ENCODE results near the gene SMPDL3A. TPM values are rescaled to one million over a fixed set of nuclear protein-coding genes. Genes with fewer than 3 reads are reported as not detected.

Gene SMPDL3A
- total RNA-seq, 2 donors from 2014 or later = 4.7 to 6.0 TPM

GRCh38 chr6:122770835-122771601 is 18.0 kb upstream of the SMPDL3A start:
- DNase-seq (no peak), ATAC-seq (no peak)
- intact Hi-C loops (cut with DNase I) = no loop called here

- DNase-seq = no peak
- ATAC-seq = no peak
- intact Hi-C loops (cut with DNase I) = no loop called here
Observed at GRCh38 chr6:122772724-122773415, 16.2 kb upstream of the SMPDL3A start.

GRCh38 chr6:122775975-122776374 is 13.1 kb upstream of the SMPDL3A start:
- ATAC-seq (no peak), DNase-seq (no peak)
- intact Hi-C loops (cut with DNase I) = no loop called here

- DNase-seq (no peak), ATAC-seq (no peak)
- intact Hi-C loops (cut with DNase I) = no loop called here
Observed at GRCh38 chr6:122778302-122778701, 10.8 kb upstream of the SMPDL3A start.

GRCh38 chr6:122778985-122779661 is 9.9 kb upstream of the SMPDL3A start:
- DNase-seq (no peak), ATAC-seq (no peak)
- intact Hi-C loops (cut with DNase I) = no loop called here

GRCh38 chr6:122779667-122780066 is 9.4 kb upstream of the SMPDL3A start, which contains the start of gene FABP7:
FABP7 (plus strand) TSS chr6:122779716; CDS start chr6:122779795, 79 bp downstream.
- intact Hi-C loops (cut with DNase I) = no loop called here
- no peak for ATAC-seq
- no peak for DNase-seq

DNA sequence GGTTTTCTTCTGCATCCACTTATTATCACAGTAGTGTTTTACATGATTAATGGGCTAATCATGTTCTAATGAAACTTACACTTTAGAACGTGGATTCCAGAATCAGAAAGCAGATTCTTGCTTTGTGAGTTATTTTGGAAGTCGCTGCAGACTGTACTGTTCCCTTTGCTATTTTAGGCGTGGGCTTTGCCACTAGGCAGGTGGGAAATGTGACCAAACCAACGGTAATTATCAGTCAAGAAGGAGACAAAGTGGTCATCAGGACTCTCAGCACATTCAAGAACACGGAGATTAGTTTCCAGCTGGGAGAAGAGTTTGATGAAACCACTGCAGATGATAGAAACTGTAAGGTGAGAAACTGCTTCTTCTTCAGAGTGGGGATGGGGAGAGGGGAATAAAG is 8.9 kb upstream of the SMPDL3A start:
- ATAC-seq (no peak), DNase-seq (no peak)
- intact Hi-C loops (cut with DNase I) = no loop called here

GRCh38 chr6:122781716-122782115 is 7.3 kb upstream of the SMPDL3A start:
- DNase-seq = no peak
- intact Hi-C loops (cut with DNase I) = no loop called here
- no peak for ATAC-seq

- intact Hi-C loops (cut with DNase I) = no loop called here
- ATAC-seq (no peak), DNase-seq (no peak)
Observed at GRCh38 chr6:122783401-122783800, 5.7 kb upstream of the SMPDL3A start.

GRCh38 chr6:122785891-122786290 is 3.2 kb upstream of the SMPDL3A start:
- DNase-seq (no peak), ATAC-seq (no peak)
- intact Hi-C loops (cut with DNase I) = no loop called here

DNA sequence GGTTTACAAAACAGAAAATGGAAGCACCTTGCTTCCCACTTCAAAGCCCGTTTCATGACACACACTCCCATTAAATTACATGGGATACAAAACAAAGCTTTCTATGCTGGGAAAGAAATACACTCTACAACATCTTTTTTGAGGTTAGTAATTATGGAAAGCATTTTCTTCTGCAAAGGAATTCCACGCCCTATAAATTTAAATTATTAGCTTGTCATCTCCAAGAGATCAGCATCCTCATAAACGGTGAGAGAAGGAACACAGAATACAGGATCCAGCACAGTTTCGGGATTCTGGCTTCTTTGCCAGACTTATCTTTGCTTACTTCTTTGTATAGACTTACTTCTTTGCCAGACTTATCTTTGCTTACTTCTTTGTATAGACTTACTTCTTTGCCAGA is 1.3 kb upstream of the SMPDL3A start:
- DNase-seq = no peak
- intact Hi-C loops (cut with DNase I) = no loop called here
- ATAC-seq = no peak

DNA sequence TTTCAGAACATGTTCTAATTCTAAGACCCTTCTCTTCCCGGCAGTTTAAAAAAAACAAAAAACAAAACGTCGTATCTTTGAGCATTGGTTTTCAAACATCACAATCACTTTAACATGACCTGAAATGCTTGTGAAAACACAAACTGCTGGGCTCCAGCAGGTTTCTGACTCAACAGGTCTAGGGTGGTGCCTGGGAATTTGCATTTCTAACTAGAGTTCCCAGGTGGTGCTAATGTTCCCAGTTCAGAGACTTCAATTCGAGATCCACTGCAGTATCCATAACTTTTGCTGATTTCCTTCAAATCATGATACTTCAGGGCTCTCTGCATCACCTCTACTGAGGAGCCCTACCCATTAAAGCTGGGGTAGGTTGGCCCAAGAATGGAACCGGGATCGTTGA is 850 bp upstream of the SMPDL3A start:
- no peak for DNase-seq
- intact Hi-C loops (cut with DNase I) = no loop called here
- ATAC-seq = no peak

DNA sequence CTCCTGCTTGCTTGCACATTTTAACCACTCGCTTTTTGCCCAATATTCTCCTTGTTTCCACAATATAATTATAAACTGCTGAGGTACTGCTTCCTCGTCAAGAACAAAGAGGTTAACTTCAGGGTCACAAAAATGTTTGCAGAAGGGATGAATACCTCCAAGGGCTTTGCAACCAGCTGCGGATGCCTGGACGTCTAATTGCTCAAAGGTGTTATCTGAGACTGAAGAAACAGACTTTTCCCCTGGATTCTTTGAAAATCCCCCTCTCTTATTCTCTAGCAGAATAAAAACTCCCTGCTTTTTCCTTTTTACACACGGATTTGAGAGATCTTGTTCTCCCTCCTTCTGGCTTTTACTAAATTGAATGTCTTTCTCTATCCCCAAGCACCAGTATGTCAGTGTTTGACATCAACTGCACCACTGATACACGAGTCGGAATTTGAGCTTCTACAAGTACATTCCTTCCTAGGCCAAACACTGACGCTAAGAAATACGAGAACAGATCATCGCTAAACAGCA is 336 bp upstream of the SMPDL3A start:
- intact Hi-C loops (cut with DNase I) = no loop called here
- no peak for ATAC-seq
- no peak for DNase-seq

- intact Hi-C loops (cut with DNase I) = no loop called here
- peak in 1 of 2 donors; percentile 24 for ATAC-seq
- DNase-seq = peak; percentile 30
Observed at GRCh38 chr6:122790028-122790422, 967 bp downstream of the SMPDL3A start.

- DNase-seq (no peak), ATAC-seq (no peak)
- intact Hi-C loops (cut with DNase I) = no loop called here
Observed at GRCh38 chr6:122790423-122791309, 1.6 kb downstream of the SMPDL3A start.

- DNase-seq = no peak
- ATAC-seq = no peak
- intact Hi-C loops (cut with DNase I) = no loop called here
Observed at GRCh38 chr6:122791310-122791679, 2.2 kb downstream of the SMPDL3A start.

DNA sequence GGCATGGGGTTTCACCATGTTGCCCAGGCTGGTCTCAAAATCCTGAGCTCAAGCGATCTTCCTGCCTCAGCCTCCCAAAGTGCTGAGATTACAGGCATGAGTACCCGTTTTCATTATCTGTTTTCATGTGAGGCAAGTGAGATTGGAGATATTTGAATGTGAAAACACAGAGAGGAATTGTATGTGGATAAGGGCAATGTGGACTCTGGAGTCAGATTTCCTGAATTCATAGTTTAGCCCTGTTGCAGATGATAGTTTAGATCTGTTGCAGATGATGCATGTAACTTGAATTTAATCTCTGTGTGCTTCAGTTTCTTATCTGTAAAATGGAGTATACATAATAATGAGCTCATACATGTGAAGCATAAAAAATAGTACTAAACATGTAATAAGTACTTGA is 3.7 kb downstream of the SMPDL3A start:
- DNase-seq = no peak
- intact Hi-C loops (cut with DNase I) = no loop called here
- no peak for ATAC-seq

DNA sequence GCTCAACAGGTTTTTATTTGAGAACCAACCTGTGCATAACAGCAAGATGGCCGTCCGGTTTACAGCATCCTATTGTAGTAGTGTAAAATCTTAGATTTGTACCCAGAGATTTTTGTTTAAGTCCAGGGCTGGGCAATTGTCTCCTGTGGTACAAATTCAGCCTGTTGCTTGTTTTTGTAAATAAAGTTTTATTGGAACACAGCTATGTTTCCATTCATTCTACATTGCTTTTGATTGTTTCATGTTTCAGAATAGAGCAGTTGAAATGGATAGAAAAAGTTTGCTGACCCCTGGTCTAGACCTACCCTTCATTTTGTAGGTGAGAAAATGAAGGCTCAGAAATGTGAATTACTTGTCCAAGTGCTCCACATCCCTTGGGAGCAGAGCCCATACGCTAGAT is 8.5 kb downstream of the SMPDL3A start:
- intact Hi-C loops (cut with DNase I) = no loop called here
- DNase-seq (no peak), ATAC-seq (no peak)

GRCh38 chr6:122798099-122798641 is 9.1 kb downstream of the SMPDL3A start:
- ATAC-seq = peak in 1 of 2 donors; percentile 91
- intact Hi-C loops (cut with DNase I) = no loop called here

More at GRCh38 chr6:122798099-122798641, 9.1 kb downstream of the SMPDL3A start:
- DNase-seq = no peak

Data from left cardiac atrium (tissue), 4 donors.